K562 (cell line): ENCODE data around the gene ERAP2. TPM values are rescaled to one million over a fixed set of nuclear protein-coding genes. Genes with fewer than 3 reads are reported as not detected.

ENCODE experiments used
- DPF2 ChIP-seq: fragments of 450-650 bp; IDR thresholded peaks from 2 replicates; pipeline ENCODE4 v1.6.1; 2016
- EZH2 ChIP-seq: IDR thresholded peaks from 2 replicates; pipeline ENCODE4 v1.6.1; 2012; ENCODE audit warnings: low read depth, mild to moderate bottlenecking, inconsistent platforms, low read length, borderline replicate concordance
- HDGF ChIP-seq: fragments of 450-650 bp; IDR thresholded peaks from 2 replicates; pipeline ENCODE4 v1.6.1; 2016
- NFIX ChIP-seq: fragments of 250-450 bp; sonication (Bioruptor Pico); IDR thresholded peaks from 2 replicates; pipeline ENCODE4 v1.4.0; 2020; ENCODE audit warnings: low read depth, mild to moderate bottlenecking, moderate library complexity
- PHF8 ChIP-seq: fragments of 200-600 bp; sonication (generic); IDR thresholded peaks from 2 replicates; pipeline ENCODE4 v1.6.1; 2012; ENCODE audit warnings: mixed run types, mild to moderate bottlenecking, inconsistent platforms, low read length, moderate library complexity, borderline replicate concordance
- PURB ChIP-seq: sonication (generic); formaldehyde crosslinking; IDR thresholded peaks from 2 replicates; pipeline ENCODE4 v1.9.0; 2021; ENCODE audit warnings: low read depth, mild to moderate bottlenecking, missing genetic modification reagents
- RAD21 ChIP-seq, 2 experiments: fragments of 250-450 bp in 1 of 2; fragments of 450-650 bp in 1 of 2; sonication (Bioruptor Pico) in 1 of 2; formaldehyde crosslinking in 1 of 2; IDR thresholded peaks in 1 of 2; conservative IDR thresholded peaks in 1 of 2; 2 replicates each; pipeline versions ENCODE4 v1.4.0 to v1.8.0; 2020 to 2022; ENCODE audit warnings: mild to moderate bottlenecking in 2 of 2, moderate library complexity in 1 of 2
- SFPQ ChIP-seq: fragments of 200-400 bp; formaldehyde crosslinking; IDR thresholded peaks from 2 replicates; pipeline ENCODE4 v1.6.1; 2017; ENCODE audit warnings: mild to moderate bottlenecking, low read depth, low read length, moderate library complexity
- SNAPC5 ChIP-seq: fragments of 250-450 bp; sonication (Bioruptor Pico); IDR thresholded peaks from 2 replicates; pipeline ENCODE4 v1.8.0; 2021; ENCODE audit warnings: moderate library complexity, mild to moderate bottlenecking, inconsistent platforms
- ZFP36 ChIP-seq: fragments of 150-350 bp; IDR thresholded peaks from 2 replicates; pipeline ENCODE4 v1.6.1; 2018; ENCODE audit warnings: low read length, low read depth; ENCODE audit not compliant: partially characterized antibody
- ZNF184 ChIP-seq: sonication (generic); formaldehyde crosslinking; IDR thresholded peaks from 2 replicates; pipeline ENCODE4 v1.5.0; 2020; ENCODE audit warnings: missing genetic modification reagents
- ZNF274 ChIP-seq: IDR thresholded peaks from 2 replicates; pipeline ENCODE4 v1.6.1; 2011; ENCODE audit warnings: low read depth, mild to moderate bottlenecking, low read length, moderate library complexity, borderline replicate concordance
- ZNF449 ChIP-seq: fragments of 250-450 bp; sonication (Bioruptor Pico); IDR thresholded peaks from 2 replicates; pipeline ENCODE4 v1.8.0; 2022; ENCODE audit warnings: moderate library complexity, mild to moderate bottlenecking, inconsistent platforms
- ZNF707 ChIP-seq: fragments of 250-450 bp; sonication (Bioruptor Pico); conservative IDR thresholded peaks from 2 replicates; pipeline ENCODE4 v1.8.0; 2022; ENCODE audit warnings: inconsistent platforms, mild to moderate bottlenecking, moderate library complexity
- polyA plus RNA-seq, 8 experiments: library from polyadenylated mRNA; depleted of rRNA in 4 of 8; stranded (reverse) in 5 of 8; unstranded in 3 of 8; fragments of >200 nt; fragmentation: Nextera tagmentation in 2 of 8; fragmentation: Illumina TruSeq in 1 of 8; extraction: Ambion mirVana in 2 of 8; extraction: Trizol in 1 of 8; gene quantifications; 2 replicates each; pipeline versions ENCODE4 v1.2.1 to v1.2.3, GENCODE V29; 2011 to 2014; ENCODE audit warnings: inconsistent platforms in 1 of 8, missing spikeins in 1 of 8
- total RNA-seq, 7 experiments: library from RNA; depleted of rRNA in 6 of 7; stranded (reverse); fragments of >200 nt in 6 of 7; fragmentation: Illumina TruSeq in 2 of 7; extraction: Trizol in 2 of 7; gene quantifications; 2 replicates each; pipeline versions ENCODE4 v1.2.1 to v1.2.3, GENCODE V29; 2011 to 2021; ENCODE audit warnings: low replicate concordance in 1 of 7
- TF ChIP-seq, protein P1 (sequence below), 3 experiments: fragments of 200-800 bp in 1 of 3; sonication (Bioruptor generic) in 1 of 3; sonication (generic) in 1 of 3; formaldehyde crosslinking in 1 of 3; IDR thresholded peaks; 2 replicates each; pipeline versions ENCODE4 v1.6.1 to v1.8.0; 2016 to 2022; ENCODE audit warnings: mild to moderate bottlenecking in 2 of 3, missing compliant biosample characterization in 2 of 3, missing genetic modification characterization in 2 of 3, missing genetic modification reagents in 1 of 3
- TF ChIP-seq, protein P2 (sequence below): fragments of 250-450 bp; sonication (Bioruptor Pico); IDR thresholded peaks from 2 replicates; pipeline ENCODE4 v1.5.0; 2021
- TF ChIP-seq, protein P3 (sequence below): sonication (generic); formaldehyde crosslinking; IDR thresholded peaks from 2 replicates; pipeline ENCODE4 v1.8.1; 2023; ENCODE audit warnings: mild to moderate bottlenecking, missing genetic modification reagents

The ERAP2 gene
- total and polyA plus RNA-seq, 9 of the 15 experiments (the other 6 are each of a cell fraction or from before 2014, with no cell fraction given) = 0.93 to 4.0 (median 2.1) TPM

DNA sequence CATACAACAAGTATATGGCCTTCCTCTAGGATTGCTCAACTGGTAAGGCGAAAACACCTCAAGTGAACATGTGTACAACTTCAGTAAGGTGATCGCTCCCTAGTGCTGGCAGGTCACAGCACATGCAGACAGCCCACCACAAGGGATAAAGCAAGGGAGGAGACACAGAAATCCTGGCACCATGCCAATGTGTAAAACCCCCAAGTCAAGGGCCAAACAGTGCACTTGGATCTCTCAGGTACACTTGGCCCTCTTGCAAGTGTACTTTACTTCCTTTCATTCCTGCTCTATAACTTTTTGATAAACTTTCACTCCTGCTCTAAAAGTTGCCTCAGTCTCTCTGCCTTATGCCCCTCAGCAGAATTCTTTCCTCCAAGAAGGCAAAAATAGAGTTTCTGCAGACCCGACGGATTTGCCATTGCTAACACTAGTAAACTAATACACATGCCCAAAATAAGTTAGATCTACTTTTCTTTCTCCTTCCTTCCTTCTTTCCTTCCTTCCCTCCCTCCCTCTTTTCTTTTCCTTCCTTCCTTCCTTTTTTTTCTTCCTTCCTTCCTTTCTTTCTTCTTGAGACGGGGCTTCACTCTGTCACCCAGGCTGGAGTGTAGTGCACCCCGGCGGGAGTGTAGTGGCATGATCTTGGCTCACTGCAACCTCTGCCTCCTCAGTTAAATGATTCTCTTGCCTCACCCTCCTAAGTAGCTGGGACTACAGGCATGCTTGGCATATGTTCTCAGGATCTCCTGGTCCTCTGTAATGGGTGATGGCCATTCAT is 52.8 kb downstream of the ERAP2 start (continued):
- TF ChIP-seq ZNF449 (no peak), HDGF (no peak), RAD21 (CRISPR knock-in tag; conservative IDR thresholded peaks at IDR 0.05 in 1 of 2, IDR thresholded peaks at IDR 0.05 in 1 of 2) (peak in 1 of 2 experiments; percentile 4; a peak in 1 of 4 replicates), EZH2 (no peak), SNAPC5 (no peak), ZNF707 (no peak), PHF8 (no peak), DPF2 (0 out of 2 replicates have a peak, but pooled peaks have one; percentile 7), SFPQ (no peak), ZNF184 (CRISPR knock-in tag) (no peak), ZNF274 (no peak), ZFP36 (no peak), NFIX (CRISPR knock-in tag) (peak; percentile 97), PURB (no peak)
- TF ChIP-seq, protein P1, sequence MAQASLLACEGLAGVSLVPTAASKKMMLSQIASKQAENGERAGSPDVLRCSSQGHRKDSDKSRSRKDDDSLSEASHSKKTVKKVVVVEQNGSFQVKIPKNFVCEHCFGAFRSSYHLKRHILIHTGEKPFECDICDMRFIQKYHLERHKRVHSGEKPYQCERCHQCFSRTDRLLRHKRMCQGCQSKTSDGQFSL (CRISPR knock-in tag; IDR thresholded peaks at IDR 0.05) = no peak
- TF ChIP-seq, protein P1 (tag; IDR thresholded peaks at IDR 0.05) = no peak
- TF ChIP-seq, protein P2, sequence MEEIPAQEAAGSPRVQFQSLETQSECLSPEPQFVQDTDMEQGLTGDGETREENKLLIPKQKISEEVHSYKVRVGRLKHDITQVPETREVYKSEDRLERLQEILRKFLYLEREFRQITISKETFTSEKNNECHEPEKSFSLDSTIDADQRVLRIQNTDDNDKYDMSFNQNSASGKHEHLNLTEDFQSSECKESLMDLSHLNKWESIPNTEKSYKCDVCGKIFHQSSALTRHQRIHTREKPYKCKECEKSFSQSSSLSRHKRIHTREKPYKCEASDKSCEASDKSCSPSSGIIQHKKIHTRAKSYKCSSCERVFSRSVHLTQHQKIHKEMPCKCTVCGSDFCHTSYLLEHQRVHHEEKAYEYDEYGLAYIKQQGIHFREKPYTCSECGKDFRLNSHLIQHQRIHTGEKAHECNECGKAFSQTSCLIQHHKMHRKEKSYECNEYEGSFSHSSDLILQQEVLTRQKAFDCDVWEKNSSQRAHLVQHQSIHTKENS = no peak
- TF ChIP-seq, protein P3, sequence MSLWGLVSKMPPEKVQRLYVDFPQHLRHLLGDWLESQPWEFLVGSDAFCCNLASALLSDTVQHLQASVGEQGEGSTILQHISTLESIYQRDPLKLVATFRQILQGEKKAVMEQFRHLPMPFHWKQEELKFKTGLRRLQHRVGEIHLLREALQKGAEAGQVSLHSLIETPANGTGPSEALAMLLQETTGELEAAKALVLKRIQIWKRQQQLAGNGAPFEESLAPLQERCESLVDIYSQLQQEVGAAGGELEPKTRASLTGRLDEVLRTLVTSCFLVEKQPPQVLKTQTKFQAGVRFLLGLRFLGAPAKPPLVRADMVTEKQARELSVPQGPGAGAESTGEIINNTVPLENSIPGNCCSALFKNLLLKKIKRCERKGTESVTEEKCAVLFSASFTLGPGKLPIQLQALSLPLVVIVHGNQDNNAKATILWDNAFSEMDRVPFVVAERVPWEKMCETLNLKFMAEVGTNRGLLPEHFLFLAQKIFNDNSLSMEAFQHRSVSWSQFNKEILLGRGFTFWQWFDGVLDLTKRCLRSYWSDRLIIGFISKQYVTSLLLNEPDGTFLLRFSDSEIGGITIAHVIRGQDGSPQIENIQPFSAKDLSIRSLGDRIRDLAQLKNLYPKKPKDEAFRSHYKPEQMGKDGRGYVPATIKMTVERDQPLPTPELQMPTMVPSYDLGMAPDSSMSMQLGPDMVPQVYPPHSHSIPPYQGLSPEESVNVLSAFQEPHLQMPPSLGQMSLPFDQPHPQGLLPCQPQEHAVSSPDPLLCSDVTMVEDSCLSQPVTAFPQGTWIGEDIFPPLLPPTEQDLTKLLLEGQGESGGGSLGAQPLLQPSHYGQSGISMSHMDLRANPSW = no peak
